Measurements from ENCODE around the gene SLC35D1.

Gene SLC35D1

DNA sequence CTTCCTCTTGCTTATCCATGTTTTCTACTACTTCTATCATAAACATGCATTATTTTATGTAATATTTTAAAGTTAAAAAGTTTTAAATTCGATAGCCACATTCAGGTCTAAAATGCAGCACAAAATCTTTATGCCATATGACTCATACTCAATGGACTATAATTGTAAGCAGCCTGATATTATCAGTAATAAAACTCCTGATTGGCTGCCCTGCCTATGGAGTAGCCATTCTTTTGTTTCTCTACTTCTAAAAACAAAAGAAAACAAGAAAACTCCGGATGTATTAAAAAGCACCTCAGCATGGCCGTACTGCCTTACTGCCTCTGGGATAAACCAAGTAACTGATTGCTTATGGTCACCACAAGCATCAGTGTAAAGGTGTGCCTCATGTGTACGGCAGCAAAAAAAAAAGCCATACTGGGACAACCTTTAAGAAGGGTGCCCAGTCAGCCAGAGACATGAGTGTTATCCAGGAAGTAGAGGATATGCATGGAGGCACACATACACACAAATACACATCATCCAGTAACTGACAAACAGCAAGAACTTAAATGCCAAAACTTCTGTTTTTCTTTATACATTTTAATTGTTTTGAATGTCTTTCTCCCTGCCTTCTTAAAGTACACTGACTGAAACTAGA is 9.2 kb downstream of the SLC35D1 start:
- peak; percentile 33 for DNase-seq (ENCODE audit: low spot score)

DNA sequence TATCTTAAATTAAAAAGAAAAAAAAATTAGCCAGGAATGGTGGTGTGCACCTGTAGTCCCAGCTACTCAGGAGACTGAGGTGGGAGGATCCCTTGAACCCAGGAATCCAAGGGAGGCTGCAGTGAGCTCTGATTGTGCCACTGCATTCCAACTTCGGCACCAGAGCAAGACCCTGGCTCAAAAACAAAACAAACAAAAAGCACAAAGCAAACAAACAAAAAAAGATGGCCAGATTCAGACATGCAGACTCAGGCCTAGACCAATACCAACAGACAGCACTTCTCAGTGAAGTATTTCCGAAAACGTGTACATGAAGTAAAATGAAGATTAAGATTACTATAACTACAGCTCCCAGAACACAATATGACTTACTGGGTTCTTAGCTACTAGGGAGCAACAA is 10.6 kb downstream of the SLC35D1 start:
- no peak for DNase-seq (ENCODE audit: low spot score)

DNA sequence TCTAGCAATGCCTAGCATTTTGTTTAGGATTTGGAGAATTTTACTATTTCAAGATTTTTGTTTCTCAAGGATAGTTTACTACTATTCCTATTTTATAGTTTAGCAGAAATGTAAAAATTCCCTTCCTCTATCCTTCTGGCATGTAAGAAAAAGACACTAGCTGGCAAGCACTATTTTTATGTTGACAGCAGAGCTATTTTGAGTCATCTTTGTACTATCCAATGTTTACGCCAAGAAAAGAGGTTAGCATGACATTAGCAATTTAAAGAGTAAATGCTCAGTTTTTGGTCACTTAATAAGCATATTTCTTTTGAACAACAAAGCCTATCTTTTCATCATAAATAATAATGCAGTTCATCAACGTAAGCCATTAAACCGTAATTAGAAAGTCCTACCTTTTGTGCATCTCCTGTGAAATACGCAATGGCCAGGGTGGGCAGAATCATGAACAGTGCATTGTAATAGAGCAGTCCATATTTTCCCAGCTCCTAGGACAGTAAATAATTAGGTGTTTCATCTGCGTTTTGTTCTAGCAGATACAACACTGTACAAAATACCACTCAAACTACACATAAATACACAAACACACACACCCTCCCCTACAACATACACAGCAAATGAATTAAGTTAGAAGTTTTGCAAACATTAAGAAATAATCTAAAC is 12.0 kb downstream of the SLC35D1 start:
- DNase-seq (ENCODE audit: low spot score) = no peak

DNA sequence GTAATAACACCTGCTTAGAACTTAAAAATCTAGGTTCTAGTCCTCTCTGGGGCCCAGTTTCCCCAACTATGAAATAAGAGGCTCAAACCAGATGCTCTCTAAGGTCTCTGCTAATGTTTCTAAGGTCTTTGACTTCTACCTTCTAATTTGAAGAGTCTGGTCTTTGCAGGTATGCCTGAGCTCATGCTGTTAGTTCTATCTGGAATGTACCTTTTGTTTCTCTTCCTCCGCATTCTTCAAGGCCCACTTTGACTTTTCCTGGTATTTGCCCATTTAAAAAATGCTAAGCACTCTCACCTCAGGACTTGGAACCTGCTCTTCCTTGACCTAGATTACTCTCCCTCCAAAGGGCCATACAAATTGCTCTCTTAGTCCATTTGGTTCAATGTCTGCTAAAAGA is 13.5 kb downstream of the SLC35D1 start:
- DNase-seq (ENCODE audit: low spot score) = no peak

DNA sequence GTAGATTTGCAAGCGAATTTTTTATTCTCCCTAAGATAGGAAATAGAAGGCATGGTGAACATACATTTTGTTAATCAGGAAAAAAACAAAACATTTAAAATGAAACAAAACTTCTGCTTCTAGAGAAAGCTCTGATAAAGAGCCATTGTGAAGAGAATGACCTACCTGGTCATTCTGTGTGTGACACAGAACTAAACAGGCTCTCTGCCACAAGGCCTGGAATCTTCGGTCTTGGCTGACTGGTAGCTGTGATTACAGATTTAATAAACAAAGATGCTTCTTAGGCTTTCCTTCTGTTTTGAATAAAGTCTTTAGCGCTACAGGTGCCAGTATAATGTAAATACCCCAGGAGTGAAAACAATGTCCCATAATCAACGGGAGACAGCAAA is 22.1 kb downstream of the SLC35D1 start:
- no peak for DNase-seq (ENCODE audit: low spot score)

DNA sequence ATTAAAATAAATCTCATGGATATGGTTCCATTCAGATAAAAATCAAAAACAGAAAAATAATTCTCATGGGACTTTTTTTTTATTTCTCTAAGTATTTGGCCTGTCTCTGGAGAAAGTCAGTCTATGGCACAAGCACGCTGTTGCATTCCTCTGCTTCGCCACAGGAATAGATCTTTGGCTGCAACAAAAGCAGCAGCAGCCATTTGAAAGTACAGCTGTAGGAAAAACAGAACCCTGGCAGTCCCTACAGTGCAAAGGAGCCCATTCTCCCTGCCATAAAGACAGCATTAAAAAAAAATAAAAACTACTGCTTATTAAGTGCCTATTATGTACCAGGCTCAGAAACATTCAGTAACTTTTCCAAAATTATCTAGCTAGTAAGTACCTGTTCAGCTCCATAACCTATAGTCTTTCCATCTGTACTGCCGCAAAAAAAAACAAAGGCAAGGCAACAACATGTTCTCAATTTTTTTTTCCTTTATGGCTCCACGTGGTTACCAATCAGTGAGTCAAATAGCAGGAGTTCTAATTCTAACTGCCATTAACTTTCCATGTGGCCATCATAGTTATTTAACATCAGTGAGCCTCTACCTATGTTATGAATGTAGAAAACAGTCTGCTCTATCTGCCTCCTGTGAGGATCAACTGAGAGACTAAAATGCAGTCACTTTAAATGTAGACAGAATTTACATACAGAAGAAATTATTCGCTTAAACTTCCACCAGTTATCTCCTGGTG is 22.7 kb downstream of the SLC35D1 start:
- no peak for DNase-seq (ENCODE audit: low spot score)

DNA sequence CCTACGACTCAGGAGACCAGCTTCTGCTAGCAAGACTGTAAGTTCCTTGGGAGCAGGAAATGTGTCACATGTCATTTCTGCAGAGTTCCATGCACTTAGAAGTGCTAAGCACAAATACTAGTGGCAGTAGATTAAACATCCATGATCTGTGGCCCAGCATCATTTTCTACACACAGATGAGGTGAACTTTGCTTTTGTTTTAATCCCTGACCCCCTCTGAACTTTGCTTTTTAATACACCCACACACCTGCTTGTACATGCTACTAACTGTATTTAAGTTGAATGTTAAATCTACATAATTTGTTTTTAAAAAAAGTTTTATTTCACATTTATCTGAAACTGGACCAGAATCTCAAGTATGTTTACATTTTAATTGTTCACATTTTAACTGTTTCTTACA is 24.5 kb downstream of the SLC35D1 start:
- DNase-seq (ENCODE audit: low spot score) = no peak

DNA sequence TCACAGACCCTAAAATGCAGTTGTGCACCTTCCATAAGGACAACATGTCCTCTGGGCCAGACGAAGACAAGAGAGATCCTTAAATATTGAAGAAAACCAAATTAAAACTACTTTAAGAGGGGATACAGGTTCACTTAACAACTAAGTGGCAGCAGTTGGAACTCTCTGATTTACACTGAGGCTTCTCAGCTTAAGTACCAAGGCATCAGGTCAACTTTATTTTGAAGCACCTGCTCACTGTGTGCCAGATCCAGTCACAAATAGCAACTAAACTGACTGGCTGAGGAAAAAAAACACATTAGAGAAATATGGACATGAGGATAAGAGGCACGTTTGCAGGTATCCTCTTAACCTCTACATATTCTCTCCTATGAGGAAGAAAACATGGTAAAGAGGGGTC is 33.2 kb downstream of the SLC35D1 start:
- no peak for DNase-seq (ENCODE audit: low spot score)

DNA sequence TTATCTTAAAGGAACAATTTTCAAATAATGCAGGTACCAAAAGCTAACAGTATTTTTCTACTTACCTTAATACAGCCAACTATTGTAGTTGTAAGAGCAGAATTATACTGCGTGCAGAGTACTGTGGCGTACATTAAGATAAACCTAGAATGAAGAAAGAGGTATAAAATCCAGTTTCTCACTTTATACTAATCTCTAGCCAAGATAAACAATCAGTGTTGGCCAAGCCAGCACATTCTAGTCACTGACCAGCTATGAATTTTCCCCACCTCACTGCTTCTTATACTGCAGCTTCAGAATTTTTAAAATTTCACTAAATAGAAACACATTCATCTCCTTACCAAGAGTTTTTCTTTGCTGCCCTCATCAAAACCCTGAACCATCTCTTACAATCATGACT is 33.6 kb downstream of the SLC35D1 start:
- DNase-seq (ENCODE audit: low spot score) = no peak

DNA sequence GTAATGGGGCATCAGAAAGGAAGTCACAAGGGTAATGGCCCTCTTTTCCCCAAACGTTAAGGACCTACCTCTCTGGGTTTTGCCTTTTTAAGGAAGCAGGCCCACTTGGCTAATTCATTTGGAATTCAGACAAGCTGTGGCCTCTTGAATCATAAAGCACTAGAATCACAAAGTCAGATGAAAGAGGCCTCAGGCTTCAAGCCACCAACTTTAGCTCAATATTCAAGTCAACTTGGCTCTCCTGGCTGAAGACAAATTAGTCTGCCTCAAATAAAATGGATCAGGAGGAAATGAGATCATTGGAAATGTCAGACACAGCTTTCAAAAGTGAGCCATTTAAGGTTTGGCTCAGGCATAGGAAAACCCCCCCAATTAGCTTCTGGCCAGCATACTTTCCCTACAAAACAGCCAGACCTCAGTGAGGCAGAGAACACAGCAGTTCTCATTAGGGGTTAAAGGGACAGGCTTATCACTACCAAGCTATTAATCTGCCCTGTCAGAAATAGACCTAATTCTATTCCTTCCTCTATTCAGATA is 34.3 kb downstream of the SLC35D1 start:
- DNase-seq (ENCODE audit: low spot score) = no peak

DNA sequence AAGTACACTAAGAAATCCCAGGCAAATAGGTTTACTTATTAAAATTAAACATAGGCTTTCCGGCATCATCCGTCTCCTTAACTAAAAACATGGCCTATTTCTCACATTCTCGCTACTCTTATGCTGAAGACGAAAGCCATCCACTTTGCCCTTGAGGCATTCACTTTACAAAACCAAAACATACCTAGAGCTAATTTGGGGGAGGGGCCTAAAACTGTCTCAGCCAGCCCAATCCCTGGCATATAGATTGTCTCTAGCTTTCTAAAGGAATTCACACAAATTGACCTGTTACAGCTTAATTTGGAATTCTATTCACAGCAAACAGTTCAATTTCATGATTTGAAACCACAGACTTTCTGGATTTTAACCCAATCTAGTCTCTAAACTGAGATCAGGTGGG is 34.8 kb downstream of the SLC35D1 start:
- DNase-seq (ENCODE audit: low spot score) = no peak

DNA sequence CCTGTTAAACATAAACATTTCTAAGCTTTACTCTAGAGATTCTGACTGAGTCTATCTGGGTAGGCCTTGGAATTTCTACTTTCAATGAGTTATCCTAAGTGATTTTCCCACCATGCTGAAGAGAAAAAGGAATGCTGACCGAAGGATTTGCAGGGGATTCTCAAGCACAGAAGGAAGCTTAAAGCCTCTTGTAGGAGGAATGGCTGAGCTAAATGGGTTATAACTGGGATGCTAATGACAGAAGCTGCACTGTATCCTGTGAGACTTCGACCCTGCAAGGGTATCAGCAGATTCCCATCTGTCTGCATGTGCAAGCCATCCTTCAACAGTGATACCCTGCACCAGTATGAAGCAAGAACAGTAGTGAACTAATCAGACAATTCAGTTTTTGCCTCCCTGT is 35.4 kb downstream of the SLC35D1 start:
- DNase-seq (ENCODE audit: low spot score) = no peak

DNA sequence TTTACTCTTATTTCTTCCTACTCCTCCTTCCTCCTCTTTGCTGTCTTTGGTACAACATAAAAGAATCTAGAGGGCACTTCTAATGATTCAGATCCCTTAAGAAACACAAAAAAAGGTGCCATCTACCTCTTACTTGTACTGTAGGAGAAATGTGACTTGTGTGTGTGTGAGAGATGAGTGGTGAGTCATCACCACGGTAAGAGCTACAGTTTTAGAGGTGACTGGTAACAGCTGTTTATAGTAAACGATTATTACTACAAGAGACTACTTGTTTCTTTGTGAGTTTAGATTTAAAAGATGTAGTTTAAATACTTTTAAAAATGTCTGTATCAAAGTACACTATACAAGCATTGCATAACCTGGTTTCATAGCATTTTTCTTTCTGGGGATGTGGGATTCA is 40.4 kb downstream of the SLC35D1 start:
- DNase-seq (ENCODE audit: low spot score) = no peak

DNA sequence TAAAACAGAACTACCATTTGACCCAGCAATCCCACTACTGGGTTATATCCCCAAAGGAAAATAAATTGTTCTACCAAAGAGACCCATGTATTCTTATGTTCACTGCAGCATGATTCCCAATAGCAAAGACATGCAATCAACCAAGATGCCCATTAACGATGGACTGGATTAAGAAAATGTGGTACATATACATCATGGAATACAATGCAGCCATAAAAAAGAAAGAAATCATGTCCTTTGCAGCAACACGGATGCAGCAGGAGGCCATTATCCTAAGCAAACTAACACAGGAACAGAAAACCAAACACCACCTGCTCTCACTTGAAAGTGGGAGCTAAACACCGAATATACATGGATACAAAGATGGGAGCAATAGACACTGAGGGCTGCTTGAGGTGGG is 44.2 kb downstream of the SLC35D1 start:
- no peak for DNase-seq (ENCODE audit: low spot score)

DNA sequence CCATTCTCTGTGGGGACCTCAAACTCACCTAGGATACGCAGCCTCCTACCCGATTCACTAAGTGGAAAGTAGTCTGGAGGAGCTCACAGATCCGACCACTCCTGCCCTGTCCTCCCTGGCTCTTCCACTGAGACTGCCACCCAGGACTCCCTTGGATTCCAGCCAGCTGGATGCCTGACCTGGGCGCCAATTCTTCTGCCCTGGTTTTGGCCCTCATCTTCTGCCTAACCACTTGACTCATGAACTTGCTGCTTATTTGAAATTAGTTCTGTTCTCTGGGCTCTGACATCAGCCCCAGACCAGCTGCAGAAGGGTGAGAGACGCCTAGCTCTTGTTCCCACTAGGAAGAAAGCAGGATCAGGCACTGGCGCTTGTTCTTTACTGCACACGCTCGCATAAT is 48.9 kb downstream of the SLC35D1 start:
- DNase-seq (ENCODE audit: low spot score) = no peak

DNA sequence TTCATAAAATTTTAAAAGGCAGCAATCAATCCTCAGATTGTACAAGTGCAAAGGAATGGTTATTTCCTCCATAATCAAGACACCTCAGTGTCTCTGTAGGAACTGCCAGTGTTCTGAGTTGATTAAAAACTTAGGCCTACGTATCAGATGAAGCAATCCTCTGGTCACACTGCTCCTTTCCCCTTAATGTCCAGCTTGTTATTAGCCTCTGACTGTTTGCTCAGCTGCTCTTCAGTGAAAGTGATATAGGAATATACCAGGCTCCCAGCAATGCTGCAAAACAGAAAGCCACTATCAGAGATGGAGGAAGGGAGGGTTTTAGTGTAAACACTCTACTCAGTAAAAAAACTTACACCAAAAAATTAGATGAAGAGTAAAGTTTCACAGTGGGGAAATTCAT is 49.8 kb downstream of the SLC35D1 start:
- DNase-seq (ENCODE audit: low spot score) = no peak

DNA sequence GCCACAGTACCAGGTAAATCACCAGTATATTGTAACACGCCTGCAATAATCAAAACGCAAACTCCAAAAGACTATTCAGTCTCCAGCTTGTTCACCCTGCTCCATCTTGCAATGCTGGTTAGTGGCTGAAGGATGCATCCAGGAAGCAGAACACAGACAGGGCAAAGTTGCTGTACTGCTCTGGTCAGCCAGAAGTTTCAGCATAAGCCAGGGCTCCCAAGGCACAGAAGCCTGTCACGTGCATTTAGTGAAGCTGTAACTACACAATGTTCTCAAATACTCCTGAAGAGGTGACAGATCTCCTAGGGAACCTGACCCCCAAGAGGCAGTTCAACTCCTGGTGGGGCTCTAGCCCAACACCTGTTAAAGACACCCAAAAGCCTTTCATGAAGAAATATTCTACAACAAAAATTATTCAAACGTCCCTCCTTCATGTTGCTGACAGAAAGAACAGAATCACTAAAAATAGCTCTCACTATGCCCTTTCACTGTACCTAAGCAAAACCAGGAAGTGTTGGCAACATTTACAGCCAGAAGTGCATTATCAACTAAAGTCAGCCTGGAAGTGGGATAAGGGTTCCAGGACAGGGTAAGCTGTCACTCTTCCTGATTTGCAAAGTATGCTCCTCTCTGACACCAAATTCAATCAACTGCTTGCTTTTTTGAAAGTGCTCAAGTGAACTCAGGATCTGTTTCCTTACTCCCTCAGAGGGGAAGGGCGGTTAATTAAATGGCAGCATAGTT is 52.1 kb downstream of the SLC35D1 start:
- DNase-seq (ENCODE audit: low spot score) = no peak

DNA sequence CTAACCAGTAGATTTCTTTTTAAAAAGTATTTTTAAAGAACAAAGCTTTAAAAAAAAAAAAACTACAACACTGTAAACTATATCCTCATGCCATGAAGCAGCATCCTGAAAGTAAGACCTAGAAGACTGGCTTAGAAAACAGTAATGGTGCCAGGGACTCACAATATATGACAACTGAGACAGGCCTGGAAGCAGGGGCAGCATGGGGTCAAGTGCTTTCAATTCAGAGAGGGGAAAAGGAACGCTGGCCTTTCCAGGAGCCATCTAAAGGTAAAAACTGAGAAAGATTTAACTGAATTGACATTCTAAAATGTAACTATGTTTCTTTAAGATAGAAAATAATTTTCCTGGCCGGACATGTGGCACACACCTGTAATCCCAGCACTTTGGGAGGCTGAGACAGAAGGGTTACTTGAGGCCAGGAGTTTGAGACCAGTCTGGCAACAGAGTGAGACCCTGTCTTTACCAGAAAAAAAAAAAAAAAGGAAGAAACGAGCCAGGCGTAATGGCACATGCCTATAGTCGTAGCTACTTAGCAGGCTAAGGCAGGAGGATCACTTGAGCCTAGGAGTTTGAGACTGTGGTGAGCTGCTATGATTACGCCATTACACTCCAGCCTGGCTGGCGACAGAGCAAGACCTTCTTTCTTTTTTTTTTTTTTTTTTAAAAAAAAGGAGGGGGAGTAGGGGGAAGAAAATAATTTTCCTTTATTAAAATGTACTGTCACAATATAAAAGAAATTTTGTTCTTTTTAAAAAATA is 54.1 kb downstream of the SLC35D1 start:
- no peak for DNase-seq (ENCODE audit: low spot score)

DNA sequence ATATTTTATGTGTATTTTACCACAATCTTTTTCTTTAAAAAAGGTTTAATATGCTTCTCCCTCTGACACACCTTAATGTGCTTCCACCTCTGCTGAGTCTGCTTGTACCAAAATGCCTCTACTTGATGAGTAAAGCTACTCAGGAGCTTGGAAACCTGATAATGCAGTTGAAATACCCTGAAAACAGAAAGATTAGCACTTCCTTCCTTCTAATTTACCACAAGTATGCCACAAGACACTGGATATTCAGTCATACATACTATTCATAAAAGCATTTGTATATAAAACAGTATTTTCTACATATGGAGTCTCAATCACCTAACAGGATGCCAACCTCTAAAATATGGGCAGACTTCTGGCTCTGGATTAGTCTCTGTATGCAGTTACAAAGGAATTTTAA is 55.0 kb downstream of the SLC35D1 start:
- no peak for DNase-seq (ENCODE audit: low spot score)

DNA sequence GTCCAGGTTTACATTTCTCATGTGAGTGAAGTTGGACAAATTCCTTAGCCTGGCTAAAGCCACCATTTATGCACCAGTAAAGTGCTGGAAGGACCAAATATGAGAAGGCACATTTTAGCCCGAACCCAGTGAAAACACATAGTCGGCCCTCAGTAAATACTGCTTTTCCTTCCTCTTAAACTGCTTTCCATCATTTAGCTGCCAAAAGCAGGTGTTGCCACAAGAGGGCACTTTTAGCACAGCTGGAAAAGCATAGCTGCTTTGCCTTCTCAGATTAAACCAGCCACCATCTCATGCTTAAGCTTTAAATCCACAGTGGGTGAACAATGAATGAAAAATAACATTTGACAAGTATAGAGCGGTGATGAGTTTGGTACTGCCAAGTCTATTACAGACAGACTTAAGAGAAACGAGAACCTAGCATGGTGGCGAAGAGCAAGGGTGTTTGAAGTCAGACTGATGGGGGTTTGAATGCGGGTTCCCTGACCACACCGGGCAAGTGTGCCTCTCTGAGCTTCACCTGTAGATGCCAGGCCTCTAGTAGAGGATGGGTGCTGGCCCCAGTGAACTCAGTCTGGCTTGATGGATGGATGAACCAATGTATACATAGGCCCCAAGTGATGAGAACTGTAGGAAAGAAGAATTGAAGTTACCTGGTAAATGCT is 57.8 kb downstream of the SLC35D1 start:
- DNase-seq (ENCODE audit: low spot score) = peak; percentile 60

DNA sequence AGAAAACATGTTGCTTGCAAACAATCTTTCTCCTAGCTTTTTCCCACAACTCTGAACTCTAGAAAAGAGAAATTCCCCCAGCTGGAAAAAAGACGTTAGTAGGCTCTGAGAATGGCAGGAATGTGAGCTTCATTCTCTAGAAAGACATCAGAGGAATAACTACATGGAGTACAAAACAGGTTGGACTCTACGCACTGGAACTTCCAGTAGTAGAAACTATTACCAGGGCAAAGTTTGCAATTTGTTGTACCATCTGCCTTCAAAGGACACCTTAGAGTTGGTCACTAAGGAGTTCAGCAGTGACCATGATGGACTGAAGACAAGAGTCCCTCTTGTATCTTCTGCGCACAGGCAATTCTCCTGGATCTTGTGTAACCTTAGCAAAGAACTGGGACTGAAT is 60.9 kb downstream of the SLC35D1 start:
- no peak for DNase-seq (ENCODE audit: low spot score)

Data from germinal center (tissue), 1 donor.